Measurements from ENCODE around the gene ELAVL2. TPM values are rescaled to one million over a fixed set of nuclear protein-coding genes. Genes with fewer than 3 reads are reported as not detected.

Gene ELAVL2
- total RNA-seq, 1 donor from 2014 or later: 0.26 TPM

- no peak for FAIRE-seq
- H3K36me3 ChIP-seq (ENCODE audit: control insufficient read depth, insufficient read depth, low read length): no peaks in the 10 kb centered on the region
- H3K27me3 ChIP-seq (ENCODE audit: control insufficient read depth, insufficient read depth, low read length): peaks cover 10% of the 10 kb centered on the region
- no peak for DNase-seq (ENCODE audit: low read depth)
- TF ChIP-seq, protein P1, sequence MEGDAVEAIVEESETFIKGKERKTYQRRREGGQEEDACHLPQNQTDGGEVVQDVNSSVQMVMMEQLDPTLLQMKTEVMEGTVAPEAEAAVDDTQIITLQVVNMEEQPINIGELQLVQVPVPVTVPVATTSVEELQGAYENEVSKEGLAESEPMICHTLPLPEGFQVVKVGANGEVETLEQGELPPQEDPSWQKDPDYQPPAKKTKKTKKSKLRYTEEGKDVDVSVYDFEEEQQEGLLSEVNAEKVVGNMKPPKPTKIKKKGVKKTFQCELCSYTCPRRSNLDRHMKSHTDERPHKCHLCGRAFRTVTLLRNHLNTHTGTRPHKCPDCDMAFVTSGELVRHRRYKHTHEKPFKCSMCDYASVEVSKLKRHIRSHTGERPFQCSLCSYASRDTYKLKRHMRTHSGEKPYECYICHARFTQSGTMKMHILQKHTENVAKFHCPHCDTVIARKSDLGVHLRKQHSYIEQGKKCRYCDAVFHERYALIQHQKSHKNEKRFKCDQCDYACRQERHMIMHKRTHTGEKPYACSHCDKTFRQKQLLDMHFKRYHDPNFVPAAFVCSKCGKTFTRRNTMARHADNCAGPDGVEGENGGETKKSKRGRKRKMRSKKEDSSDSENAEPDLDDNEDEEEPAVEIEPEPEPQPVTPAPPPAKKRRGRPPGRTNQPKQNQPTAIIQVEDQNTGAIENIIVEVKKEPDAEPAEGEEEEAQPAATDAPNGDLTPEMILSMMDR (IDR thresholded peaks at IDR 0.05; ENCODE audit: insufficient read depth, low read length, severe bottlenecking): no peak
- H3K4me3 ChIP-seq (ENCODE audit: low read depth, low read length): no peak overlapping the region
These were observed 23.5 kb upstream of the ELAVL2 start for GRCh38 chr9:23849379-23850035.

DNA sequence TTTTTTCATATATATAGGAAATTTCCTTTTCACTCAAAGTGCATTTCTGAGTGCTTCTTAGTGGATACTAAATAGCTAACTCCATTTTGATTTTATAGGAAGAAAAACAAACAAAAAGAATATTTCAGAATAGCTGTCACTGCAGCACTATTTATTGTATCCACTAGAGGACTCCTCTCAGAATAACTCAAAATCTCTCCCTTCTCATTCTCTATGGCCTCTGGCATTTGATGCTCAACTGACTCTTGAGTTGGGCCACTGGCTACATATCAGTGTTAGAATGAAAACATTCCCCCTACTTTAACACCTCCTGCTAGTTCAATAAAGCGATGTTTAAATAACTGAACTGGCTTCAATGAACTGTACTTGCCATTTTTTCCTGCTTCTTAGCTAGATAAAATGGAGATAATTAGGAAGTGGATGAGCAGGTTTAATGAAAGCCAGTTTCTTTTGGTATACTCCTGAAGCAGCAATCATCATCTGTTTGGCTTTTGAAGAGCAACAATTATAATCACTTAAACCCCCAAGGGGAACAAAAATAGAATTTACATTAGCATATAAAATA, 16.6 kb upstream of the ELAVL2 start:
- no peak for FAIRE-seq
- TF ChIP-seq, protein P1 (IDR thresholded peaks at IDR 0.05; ENCODE audit: insufficient read depth, low read length, severe bottlenecking): no peak
- no peaks in the 10 kb centered on the region for H3K27me3 ChIP-seq (ENCODE audit: control insufficient read depth, insufficient read depth, low read length)

GRCh38 chr9:23841304-23841703, 15.3 kb upstream of the ELAVL2 start:
- no peak for FAIRE-seq
- H3K4me3 ChIP-seq (ENCODE audit: low read depth, low read length): no peak overlapping the region
- DNase-seq (ENCODE audit: low read depth): no peak
- H3K36me3 ChIP-seq (ENCODE audit: control insufficient read depth, insufficient read depth, low read length): no peaks in the 10 kb centered on the region
- TF ChIP-seq, protein P1 (IDR thresholded peaks at IDR 0.05; ENCODE audit: insufficient read depth, low read length, severe bottlenecking): no peak
- H3K27me3 ChIP-seq (ENCODE audit: control insufficient read depth, insufficient read depth, low read length): no peaks in the 10 kb centered on the region

More for the DNA sequence above, 16.6 kb upstream of the ELAVL2 start:
- DNase-seq (ENCODE audit: low read depth): no peak
- H3K4me3 ChIP-seq (ENCODE audit: low read depth, low read length): no peak overlapping the region
- no peaks in the 10 kb centered on the region for H3K36me3 ChIP-seq (ENCODE audit: control insufficient read depth, insufficient read depth, low read length)

- FAIRE-seq: no peak
- Histone ChIP-seq H3K4me3 (ENCODE audit: low read depth, low read length) (no peak overlapping the region), H3K36me3 (ENCODE audit: control insufficient read depth, insufficient read depth, low read length) (no peaks in the 10 kb centered on the region), H3K27me3 (ENCODE audit: control insufficient read depth, insufficient read depth, low read length) (no peaks in the 10 kb centered on the region)
- TF ChIP-seq, protein P1 (IDR thresholded peaks at IDR 0.05; ENCODE audit: insufficient read depth, low read length, severe bottlenecking): no peak
- no peak for DNase-seq (ENCODE audit: low read depth)
These were observed 11.0 kb upstream of the ELAVL2 start for GRCh38 chr9:23837038-23837437.

DNA sequence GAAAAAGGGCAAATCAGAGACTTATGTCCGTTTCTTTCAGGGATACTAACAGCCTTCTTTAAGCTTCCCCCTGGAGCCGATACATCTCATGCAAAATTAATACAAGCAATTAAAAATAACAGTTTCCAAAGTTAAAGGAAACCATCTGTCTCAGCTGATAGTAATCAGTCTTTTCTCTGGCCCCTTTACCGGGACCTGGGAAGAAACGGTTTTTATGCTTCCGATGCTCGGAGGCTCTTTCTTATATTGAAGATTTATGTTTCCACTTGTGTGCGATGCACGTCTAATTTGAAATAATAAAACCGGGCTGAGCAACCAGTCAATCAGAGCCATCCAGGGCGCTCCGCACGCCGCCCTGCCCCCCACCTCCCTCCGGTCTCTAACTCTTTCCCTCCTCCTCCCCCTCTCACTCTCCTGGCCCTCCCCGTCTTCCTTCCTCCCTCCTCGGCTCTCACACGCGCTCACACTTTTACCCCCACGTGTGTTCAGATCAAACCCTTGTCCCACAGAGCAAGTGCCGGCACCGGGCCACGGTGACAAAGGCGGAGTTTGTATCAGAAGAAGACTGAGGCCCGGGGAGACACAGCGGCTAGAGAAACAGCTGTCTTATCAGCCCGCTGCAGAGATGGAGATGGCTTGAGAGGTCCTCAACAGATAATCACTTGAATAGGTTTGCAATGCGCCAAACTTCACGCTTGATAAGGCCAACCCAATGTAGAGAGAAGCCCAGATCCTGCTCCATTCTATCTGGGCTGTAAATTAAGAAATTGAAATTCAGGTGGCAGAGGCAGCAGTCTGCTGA, 5.1 kb upstream of the ELAVL2 start:
- FAIRE-seq (no peak), DNase-seq (ENCODE audit: low read depth) (no peak)
- TF ChIP-seq, protein P1 (IDR thresholded peaks at IDR 0.05; ENCODE audit: insufficient read depth, low read length, severe bottlenecking): no peak
- Histone ChIP-seq H3K36me3 (ENCODE audit: control insufficient read depth, insufficient read depth, low read length) (no peaks in the 10 kb centered on the region), H3K27me3 (ENCODE audit: control insufficient read depth, insufficient read depth, low read length) (peaks cover 23% of the 10 kb centered on the region), H3K4me3 (ENCODE audit: low read depth, low read length) (no peak overlapping the region)
